OCI-LY1 (cell line): ENCODE measurements around the gene RAVER1.

Experiments
- EZH2 ChIP-seq: fragments of 200-600 bp; sonication (generic), shearing (Covaris generic); IDR thresholded peaks from 2 replicates; pipeline ENCODE4 v1.8.0; 2017; ENCODE audit warnings: borderline replicate concordance, mixed run types, mild to moderate bottlenecking, antibody characterized with exemption, low read length, moderate library complexity, mixed read lengths
- TF ChIP-seq, protein P1 (sequence below): fragments of 200-600 bp; sonication (generic), shearing (Covaris generic); IDR thresholded peaks from 2 replicates; pipeline ENCODE4 v1.5.1; 2017; ENCODE audit warnings: mild to moderate bottlenecking, antibody characterized with exemption, low read length, moderate library complexity, mixed read lengths

DNA sequence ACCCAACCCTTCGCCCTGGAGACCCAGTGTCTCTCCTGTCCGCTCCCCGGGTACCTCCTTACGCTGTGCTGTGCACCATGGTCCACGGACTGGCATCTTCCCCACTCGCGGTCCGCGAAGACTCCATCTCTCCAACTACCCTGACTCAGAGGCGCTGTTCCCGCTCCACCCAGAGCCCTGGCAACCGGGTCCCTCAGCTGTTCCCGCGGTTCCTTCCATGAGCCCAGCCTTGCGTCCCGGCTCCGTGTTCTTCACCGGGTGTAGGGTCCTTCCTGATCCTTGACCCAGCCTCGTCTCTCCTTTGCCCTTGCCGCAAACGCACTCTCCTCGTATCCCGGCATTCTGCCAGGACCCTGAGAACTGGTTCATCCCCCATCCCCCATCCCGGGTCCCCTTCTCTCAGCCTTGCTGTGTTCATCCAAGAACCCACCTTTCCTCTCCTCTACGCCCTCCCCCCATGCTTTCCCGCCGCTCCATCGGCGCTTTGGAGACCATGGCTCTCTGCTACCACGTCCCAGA is 42.9 kb downstream of the RAVER1 start:
- no peak for TF ChIP-seq EZH2
- TF ChIP-seq, protein P1, sequence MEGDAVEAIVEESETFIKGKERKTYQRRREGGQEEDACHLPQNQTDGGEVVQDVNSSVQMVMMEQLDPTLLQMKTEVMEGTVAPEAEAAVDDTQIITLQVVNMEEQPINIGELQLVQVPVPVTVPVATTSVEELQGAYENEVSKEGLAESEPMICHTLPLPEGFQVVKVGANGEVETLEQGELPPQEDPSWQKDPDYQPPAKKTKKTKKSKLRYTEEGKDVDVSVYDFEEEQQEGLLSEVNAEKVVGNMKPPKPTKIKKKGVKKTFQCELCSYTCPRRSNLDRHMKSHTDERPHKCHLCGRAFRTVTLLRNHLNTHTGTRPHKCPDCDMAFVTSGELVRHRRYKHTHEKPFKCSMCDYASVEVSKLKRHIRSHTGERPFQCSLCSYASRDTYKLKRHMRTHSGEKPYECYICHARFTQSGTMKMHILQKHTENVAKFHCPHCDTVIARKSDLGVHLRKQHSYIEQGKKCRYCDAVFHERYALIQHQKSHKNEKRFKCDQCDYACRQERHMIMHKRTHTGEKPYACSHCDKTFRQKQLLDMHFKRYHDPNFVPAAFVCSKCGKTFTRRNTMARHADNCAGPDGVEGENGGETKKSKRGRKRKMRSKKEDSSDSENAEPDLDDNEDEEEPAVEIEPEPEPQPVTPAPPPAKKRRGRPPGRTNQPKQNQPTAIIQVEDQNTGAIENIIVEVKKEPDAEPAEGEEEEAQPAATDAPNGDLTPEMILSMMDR: no peak
